Stimulated activated CD8-positive, alpha-beta memory T cell treated with anti-CD3 and anti-CD28 coated beads, Interleukin-4, amount 100 ng/mL, for 4 hours (primary cell): Measurements from ENCODE around the gene PHRF1.

Experiments
- DNase-seq, 2 donors: peaks; one replicate each; pipeline ENCODE4 v3.0.0-alpha.2; 2020; ENCODE audit warnings: low read depth in 2 of 2, low spot score in 1 of 2

The PHRF1 gene

GRCh38 chr11:625636-626268, 49.5 kb downstream of the PHRF1 start:
- DNase-seq: no peak

DNA sequence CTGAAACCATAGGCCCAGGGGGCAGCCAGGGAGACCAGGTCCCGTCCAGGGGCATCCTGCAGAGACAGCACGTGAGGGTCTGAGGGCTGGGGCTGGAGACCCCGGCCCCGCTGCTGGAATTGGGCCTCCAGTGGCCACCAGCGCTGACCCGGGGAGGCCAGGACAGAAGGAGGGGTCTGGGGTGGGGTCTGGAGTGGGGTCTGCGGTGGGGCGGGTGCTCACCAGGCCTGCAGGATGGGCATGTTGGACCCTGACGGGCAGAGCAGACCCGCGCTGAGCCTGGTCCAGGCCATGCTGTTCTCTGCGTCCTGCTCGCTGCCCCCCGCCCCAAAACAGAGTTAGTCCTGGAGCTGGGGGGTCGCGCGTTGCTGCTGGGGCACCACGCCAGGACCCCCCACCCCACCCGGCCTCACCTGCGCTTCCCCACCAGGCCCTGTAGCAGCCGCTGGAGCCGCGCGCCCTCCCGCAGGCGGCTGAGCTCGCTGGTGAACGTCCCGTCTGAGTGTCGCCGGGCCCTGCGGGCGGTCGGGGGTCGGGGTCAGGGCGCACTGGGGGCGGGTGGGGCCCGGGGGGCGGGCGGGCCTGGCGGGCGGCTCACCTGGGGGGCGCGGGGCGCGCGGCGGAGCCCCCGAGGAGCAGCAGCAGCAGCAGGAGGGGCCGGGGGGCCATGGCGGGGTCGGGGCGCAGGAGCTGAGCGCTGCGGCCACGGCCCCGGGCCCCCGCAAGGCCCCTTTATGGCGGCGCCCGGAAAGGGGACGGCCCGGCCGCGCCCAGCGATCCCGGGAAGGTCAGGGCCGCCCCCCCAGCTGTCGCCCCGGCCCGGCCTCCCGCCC, 50.4 kb downstream of the PHRF1 start, which contains the start of gene SCT:
Gene SCT, minus strand, starts transcription at position 707 of the 833 bp plus-strand sequence. Its CDS starts 38 bp downstream, at position 669.
- DNase-seq: no peak

DNA sequence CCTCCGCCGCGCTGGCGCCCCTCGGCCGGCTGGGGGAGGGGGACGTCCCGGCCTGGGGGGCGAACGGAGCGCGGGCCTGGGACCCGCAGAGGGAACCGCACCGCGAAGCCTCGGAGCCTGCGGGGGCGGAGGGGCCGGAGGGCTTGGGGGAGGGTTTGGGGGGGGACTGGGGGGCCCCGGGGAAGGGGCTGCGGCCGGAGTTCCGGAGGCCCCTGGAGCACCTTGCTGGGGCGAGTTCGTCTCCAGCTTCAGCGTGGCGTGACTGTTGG, 51.0 kb downstream of the PHRF1 start:
- no peak for DNase-seq

- DNase-seq: no peak
Measured at GRCh38 chr11:628056-628455, 51.8 kb downstream of the PHRF1 start.

- no peak for DNase-seq
Measured at GRCh38 chr11:629237-629583, 52.9 kb downstream of the PHRF1 start.

- no peak for DNase-seq
Measured at GRCh38 chr11:630871-631270, 54.6 kb downstream of the PHRF1 start.

- no peak for DNase-seq
Measured at GRCh38 chr11:635945-636510, 59.8 kb downstream of the PHRF1 start.

GRCh38 chr11:636511-637332, 60.5 kb downstream of the PHRF1 start, which contains the start of gene DRD4:
TSS of gene DRD4 (plus strand) at chr11:637269. CDS start at chr11:637305, 36 bp downstream.
- DNase-seq: no peak

- no peak for DNase-seq
Measured at GRCh38 chr11:637333-637592, 61.0 kb downstream of the PHRF1 start.

DNA sequence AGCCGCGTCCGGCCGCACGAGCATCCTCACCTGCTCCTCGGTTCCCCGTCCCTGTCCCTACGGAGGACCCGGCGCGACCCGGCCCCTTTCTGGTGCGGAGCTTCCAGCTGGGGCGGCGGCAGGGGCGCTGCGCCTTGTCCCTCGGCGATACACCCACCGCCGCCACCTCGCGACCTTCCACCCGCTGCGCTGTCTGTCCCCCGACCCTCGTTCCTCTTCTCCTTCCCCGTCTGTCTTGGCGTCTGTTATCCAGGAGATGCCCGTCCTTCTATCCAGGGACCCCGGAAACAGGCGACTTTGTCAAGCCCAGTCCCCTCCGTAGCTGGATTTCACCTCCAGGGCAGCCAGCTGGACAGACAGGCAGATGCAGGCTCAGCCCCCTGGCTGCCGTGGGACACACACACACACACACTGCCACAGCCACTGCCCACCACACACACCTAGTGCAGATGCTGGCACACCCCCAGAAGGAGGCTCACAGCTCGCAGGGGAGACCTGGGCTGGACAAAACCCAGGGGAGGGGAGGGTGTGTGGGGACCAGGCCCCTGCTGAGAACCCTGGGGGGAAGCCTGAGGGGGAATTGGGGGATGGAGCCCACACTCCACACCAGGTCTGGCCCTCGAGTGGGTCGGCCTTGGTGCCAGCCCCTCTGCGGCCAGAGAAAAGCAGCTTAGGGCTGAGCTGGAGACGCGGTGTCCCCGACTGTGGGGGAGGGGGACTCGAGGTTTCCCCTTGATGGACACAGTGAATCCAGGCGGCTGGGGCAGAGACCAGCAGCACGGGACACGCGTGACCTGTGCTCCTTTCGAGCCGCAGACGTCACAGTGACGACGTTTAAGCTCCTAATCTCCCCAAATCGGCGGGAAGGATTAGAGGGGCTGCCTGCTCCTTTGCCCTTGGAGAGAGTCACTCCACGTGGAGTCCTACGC, 61.6 kb downstream of the PHRF1 start:
- no peak for DNase-seq

GRCh38 chr11:638631-639331, 62.5 kb downstream of the PHRF1 start:
- DNase-seq: no peak

- no peak for DNase-seq
Measured at GRCh38 chr11:639332-639955, 63.2 kb downstream of the PHRF1 start.

- DNase-seq: no peak
Measured at GRCh38 chr11:640021-640706, 63.9 kb downstream of the PHRF1 start.

DNA sequence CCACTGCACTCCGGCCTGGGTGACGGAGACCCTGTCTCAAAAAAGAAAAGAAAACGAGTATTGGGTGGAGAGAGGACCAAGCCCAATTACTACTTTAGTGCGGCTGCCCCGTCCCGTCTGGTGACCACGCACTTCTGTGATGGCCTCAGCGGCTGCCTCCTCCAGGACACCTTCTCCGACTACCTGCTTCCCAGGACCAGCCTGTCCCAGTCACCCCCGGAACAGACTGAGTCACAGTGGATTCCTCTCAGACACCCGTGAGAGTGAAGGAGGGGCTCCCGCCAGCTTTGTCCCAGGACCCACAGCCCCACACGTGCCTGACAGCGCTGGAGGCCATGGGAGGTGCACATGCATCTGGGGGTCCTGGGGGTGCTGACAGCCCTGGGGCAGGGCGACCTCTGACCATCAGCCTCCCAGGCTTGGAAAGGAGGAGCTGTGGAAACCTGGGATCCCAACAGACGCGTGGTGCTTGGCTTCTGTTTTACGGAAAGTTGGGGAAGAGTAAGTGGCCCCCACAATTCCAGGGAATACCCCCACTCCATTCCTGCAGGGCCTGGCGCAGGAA, 65.6 kb downstream of the PHRF1 start:
- no peak for DNase-seq

GRCh38 chr11:643366-643765, 67.1 kb downstream of the PHRF1 start:
- no peak for DNase-seq

GRCh38 chr11:643849-644738, 67.8 kb downstream of the PHRF1 start:
- DNase-seq: no peak

GRCh38 chr11:645536-645935, 69.3 kb downstream of the PHRF1 start:
- no peak for DNase-seq

DNA sequence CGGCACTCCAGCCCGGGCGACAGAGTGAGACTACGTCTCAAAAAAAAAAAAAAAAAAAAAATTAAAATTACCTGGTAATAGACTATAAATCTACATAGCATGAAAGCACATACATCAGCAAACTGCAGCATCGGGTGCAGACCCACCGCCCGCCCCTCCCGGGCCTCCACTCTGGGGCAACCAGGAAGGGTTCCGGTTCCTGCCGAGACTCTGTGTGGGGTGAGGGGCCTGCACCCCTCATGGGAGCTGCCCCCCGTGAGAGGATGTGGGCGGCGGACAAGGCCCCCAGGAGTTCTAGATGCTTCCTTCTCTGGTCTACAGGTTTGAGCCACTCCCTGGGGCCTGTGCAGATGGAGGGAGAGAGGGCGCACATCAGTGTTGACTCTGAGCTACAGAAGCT, 69.9 kb downstream of the PHRF1 start:
- DNase-seq: no peak
